ENCODE measurements around the gene UCMA.

DNA sequence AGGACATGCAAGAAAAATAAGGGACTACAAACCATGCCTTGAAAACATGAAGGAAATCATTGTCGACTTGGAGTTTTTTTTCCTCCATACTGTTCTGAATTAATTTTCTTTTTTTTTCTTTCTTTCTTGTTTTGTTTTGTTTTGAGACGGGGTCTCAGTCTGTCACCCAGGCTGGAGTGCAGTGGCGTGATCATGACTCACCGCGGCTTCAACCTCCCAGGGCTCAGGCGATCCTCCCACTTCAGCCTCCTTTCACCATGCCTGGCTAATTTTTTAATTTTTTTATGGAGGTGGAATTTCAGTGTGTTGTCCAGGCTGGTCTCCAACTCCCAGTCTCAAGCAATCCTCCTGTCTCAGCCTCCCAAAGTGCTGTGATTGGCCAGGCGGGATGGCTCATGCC lies 11.6 kb downstream of the UCMA start:
- TF ChIP-seq POLR2A (IDR thresholded peaks at IDR 0.05; ENCODE audit: low read depth, low read length) (no peak), POLR2AphosphoS5 (IDR thresholded peaks at IDR 0.05; ENCODE audit: low read depth, low read length) (no peak), TAF1 (IDR thresholded peaks at IDR 0.05; ENCODE audit: low read depth, low read length) (no peak), SPI1 (IDR thresholded peaks at IDR 0.05; ENCODE audit: low read depth, low read length) (no peak), POU2F2 (IDR thresholded peaks at IDR 0.05; ENCODE audit: low read depth, low read length) (no peak), PAX5 (IDR thresholded peaks at IDR 0.05; ENCODE audit: insufficient read depth, low read length, severe bottlenecking) (no peak)

Measured in GM12891 (cell line).